Pons (tissue), 1 donor: ENCODE data around the gene PATE1.
"Not testable (repeated sequence)": the region's sequence is repeated elsewhere in the genome, so short reads cannot be mapped to it uniquely, and the experiment has no call there.

Experiments used
- DNase-seq: peaks from one replicate; pipeline ENCODE4 v3.0.0-alpha.2; 2016; ENCODE audit warnings: low spot score

PATE1 gene

GRCh38 chr11:125745979-125746378 is at the start of gene PATE1:
PATE1 (plus strand) TSS chr11:125746279; CDS start chr11:125746305, 26 bp downstream.
- DNase-seq, result no peak

GRCh38 chr11:125701018-125701610 is 45.0 kb upstream of the PATE1 start:
- no peak for DNase-seq

DNA sequence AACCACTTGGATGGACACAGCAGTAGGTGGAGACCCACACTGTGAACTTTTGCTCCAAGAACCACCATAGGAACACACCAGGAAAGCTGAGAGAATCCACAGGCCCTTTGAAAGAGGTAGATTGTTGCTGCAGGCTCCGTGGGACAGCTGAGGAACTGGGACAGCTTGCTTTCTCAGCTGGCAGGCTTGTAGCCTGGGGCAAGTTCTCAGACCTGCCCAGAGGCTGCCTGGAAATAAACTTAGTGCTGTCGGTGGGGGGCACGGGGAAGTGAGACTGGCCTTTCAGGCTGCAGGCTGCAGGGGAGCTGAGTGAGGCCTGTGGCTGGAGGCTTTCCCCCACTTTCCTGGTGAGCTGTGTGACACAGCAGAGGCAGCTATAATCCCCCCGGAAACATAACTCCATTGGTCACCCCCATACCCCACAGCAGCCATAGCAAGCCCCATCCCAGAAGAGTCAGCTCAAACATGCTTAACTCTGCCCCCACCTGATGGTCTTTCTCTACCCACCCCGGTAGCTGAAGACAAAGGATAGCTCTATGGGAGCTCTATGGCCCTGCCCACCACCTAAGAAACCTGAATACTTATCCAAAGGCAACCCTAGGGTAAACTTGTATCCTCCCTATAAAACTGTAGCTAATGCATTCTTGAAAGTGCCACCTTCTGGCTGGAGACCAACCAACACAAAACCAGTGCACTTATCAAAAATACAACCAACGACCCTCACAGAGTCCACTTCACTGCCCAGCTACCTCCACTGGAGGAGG is 44.0 kb upstream of the PATE1 start:
- DNase-seq, result no peak

DNA sequence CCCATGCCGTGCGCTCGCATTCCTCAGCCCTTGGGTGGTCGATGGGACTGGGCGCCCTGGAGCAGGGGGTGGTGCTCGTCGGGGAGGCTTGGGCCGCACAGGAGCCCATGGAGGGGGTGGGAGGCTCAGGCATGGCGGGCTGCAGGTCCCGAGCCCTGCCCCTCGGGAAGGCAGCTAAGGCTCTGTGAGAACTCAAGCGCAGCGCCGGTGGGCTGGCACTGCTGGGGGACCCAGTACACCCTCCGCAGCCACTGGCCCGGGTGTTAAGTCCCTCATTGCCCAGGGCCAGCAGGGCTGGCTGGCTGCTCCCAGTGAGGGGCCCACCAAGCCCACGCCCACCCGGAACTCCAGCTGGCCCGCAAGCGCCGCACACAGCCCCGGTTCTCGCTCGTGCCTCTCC is 41.4 kb upstream of the PATE1 start:
- not testable (repeated sequence) for DNase-seq

DNA sequence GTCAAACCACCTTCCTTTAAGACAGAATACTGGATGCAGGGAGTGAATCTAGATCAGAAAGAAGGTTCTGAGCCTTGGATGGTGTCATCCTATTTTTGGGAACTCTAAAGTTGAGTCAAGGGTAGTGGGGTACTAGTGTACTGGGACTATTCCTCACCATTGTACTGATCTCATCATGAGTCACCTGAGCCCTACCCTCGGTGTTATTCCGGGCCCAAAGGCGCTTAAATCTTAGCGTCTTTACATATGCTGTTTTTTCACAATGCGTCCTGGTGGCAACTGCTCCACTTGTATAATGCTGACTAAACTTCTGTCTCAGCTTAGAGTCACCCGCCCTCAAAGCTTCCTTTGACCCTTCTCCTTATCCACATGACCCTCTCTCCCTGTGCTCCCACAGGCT is 25.3 kb upstream of the PATE1 start:
- no peak for DNase-seq

GRCh38 chr11:125724125-125724524 is 22.0 kb upstream of the PATE1 start:
- peak; percentile 13 for DNase-seq

- no peak for DNase-seq
Observed at GRCh38 chr11:125728969-125729368, 17.1 kb upstream of the PATE1 start.

GRCh38 chr11:125740617-125741016 is 5.5 kb upstream of the PATE1 start:
- no peak for DNase-seq

- DNase-seq, result no peak
Observed at GRCh38 chr11:125743681-125744080, 2.4 kb upstream of the PATE1 start.

GRCh38 chr11:125750629-125751028 is 4.5 kb downstream of the PATE1 start:
- no peak for DNase-seq

- no peak for DNase-seq
Observed at GRCh38 chr11:125756050-125756449, 10.0 kb downstream of the PATE1 start.

GRCh38 chr11:125762445-125762844 is 16.4 kb downstream of the PATE1 start:
- no peak for DNase-seq

DNA sequence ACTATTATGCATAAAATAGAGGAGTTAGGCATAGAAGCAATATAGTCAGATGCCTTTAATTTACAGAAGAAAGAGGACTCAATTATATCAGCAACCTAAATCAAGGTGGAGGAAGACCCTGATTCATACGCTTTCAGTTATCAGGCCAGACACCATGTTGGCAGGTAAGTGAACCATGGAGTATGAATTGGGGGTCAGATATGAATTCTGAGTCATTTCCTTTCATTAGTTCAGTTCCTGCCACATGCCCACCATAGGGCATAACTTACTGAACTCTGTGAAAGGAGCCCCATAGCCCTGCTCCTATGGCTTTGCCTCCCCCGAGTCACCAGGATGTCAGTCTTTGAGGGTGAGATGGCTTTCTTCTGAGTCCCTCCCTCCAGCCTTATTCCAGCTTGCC is 17.4 kb downstream of the PATE1 start:
- no peak for DNase-seq

DNA sequence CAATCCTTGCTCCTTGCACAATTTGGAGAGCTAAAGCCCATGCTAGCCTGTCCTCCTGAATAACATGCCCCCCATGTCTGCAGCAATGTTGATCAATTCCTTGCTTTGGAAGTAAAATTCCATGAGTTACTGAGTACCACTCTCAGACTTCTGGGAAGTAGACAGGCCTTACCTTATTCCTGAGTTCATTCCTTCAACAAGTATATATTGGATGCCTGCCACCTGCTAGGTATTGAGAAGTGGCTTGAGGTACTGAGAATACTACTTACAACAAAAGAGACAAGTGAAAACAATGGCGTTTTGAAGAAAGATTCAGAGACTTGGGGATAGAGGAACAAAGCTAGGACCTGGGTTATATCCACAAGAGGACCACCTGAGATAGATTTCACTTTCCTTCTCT is 20.2 kb downstream of the PATE1 start:
- no peak for DNase-seq

DNA sequence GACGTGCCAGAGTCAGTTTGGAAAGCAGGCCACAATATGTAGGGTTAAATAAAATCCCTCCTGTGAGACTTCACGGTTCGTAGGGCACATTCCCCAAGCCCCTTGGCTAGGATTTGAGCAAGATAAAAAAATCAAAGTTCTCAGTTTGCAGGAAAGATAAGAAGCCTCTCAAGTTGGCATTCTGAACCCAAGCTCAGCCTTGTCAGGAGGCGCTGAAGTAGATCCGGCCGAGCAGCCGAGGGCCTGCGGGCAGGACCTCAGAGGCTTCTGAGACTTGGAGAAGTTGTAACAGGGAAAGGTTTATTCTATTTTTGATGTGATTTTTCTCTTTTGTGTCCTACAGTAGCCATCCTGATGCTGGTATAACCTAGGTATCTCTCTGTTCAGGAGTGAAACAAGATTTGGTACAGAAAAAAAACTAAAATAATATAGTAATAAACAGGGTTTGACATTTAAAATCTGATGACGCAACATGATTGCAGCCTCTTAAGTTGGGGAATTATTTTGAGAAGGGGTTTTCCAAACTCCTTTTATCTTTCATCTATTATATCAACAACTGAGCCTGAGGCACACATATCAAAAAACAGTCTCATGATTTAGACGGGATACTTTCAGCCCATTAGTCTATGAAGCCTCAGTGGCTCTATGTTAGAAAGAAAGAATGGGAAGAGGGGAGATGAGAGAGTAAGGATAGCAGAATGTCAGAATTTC is 22.4 kb downstream of the PATE1 start:
- no peak for DNase-seq

DNA sequence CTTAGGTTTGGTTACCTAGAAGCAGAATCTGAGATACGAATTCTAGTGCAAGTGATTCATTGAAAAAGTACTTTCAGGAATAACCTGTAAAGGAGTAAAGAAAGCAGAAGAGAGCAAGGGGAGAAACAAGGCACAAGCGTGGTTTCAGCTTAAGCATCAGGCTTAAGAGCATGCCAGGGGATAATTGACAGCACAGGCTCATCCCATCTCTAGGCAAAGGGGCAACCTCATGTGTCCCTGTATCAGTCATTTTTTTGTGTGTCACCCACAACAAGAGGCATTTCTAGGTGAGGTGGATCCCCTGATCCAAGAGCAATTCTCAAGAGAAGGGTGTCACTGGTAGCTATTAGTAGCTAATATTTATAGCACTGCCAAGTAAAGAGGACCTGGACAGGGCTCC is 24.5 kb downstream of the PATE1 start:
- DNase-seq, result no peak

- no peak for DNase-seq
Observed at GRCh38 chr11:125772834-125773505, 26.9 kb downstream of the PATE1 start.

DNA sequence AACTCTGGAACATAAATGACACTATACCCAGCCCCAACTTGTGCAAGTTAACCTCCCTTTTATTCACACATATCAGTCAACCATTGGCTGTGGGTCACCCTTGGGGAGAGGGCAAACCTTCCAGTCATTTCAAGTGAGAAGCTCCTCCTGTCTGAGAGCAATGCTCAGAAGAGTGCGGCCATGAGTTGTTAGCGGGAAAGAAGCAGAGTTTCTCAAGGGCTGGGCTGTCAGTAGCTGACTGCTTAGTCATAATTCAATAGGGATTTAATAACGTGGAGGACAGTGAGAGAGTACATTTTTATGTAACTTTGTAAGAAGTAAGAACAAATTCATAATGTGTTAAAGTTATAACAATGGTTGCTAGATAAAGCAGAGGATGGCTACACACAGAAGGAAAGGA is 27.4 kb downstream of the PATE1 start:
- DNase-seq, result no peak

DNA sequence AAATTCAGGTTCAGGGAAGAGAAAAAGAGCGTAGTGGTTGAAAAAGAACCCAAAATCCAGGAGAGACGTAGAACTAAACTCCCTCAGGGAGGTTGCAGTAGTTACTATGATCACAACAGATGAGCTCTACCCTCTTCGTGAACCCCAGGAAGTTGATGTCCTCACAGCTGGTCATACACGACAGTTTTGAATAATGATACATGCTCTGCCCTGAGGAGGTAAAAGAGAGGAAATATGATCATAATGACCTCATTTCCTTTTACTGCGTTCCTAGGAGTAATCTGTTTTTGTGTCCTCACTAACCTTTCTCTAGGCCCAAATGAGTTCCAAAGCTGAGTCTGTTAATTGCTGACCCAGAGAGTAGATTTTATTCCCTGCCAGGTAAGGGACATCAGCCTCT is 31.2 kb downstream of the PATE1 start:
- DNase-seq, result no peak

DNA sequence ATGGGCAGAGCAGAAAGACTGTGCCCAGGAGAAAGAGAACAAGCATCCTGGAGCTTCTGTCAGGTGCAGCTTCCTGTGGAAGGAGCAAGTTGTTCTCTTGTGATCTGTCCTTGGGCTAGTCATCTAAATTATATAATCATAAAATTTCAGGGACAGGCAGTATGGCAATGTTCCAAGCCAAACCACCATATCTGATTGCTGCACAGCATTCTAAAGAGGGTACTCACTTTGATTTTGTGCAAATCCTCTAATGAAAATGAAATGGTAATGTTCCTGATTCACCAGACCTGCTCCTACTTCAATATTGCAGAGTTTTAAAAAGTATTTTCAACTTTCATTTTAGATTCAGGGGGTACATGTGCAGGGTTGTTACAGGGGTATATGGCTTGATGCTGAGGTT is 32.6 kb downstream of the PATE1 start, which contains the start of gene PATE2:
Gene PATE2 (minus strand): TSS at position 101 of the 400 bp plus-strand sequence. CDS start 55 bp downstream, at position 46.
- no peak for DNase-seq

DNA sequence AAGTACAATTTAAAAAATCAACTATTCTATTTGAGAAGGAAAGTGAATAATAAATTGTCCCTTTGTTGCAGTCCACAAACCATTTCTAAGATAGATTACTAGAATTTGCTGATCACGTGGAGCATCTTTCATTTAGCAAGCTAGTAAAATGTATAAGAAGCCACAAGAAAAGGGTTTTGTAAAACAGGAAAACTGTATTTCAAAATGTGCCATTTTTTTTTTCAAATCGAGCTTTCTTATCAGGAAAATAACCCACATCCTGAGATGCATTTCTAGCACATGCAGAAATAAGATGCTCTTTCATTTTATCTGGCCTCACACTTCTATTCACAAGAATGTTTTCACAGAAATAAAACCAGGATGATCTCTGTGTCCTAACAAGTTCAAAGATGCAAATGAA is 38.6 kb downstream of the PATE1 start:
- no peak for DNase-seq

GRCh38 chr11:125787827-125788226 is 41.7 kb downstream of the PATE1 start, which contains the start of gene PATE3:
PATE3 (plus strand) TSS chr11:125788127; CDS start chr11:125788152, 25 bp downstream.
- DNase-seq, result no peak
